Measurements from ENCODE around the gene SLC5A3.
A peak's percentile ranks its signal among the peaks of the same experiment; 100 is the strongest.

Gene SLC5A3

DNA sequence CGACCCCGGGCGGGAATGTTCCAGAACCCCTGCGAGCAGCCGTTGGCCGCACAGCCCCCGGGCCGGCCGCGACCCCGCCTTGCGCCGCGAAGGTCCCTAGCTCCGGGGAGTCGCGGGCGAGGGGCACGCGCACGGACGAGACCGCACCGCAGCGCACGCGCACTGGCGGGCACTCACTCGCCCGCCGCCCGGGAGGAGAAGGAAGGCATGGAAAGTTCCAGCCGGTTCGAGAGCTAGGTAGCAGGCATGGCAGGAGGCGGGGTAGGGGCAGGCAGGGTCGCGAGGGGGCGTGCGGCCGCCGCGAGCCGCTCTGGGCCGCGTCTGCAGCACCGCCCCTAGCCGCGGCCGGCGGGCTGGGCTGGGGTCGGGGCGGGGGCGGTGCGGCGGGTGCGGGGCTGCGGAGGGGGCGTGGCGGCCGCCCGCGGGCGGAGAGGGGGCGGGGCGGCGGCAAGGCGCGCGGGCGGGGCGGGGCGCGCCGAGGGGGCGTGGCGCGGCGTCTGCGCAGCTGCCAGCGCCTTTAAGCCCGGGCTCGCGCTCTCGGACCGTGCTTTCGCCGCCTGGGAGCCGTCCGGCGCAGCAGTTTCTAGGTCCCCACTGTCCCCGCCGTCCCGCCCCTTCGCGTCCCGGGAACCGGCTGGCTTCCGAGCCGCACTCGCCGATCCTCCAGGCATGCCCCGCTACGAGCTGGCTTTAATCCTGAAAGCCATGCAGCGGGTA lies at the start of gene SLC5A3, which contains the start of gene MRPS6:
Gene SLC5A3 (plus strand): TSS at position 547 of the 717 bp plus-strand sequence. CDS start 21,621 bp downstream, outside the sequence.
Gene MRPS6 (plus strand): TSS at position 547 of the 717 bp plus-strand sequence. CDS start 123 bp downstream, at position 670.
- no peaks in the 10 kb centered on the region for H3K9me3 ChIP-seq (ENCODE audit: control insufficient read depth, insufficient read depth, low read depth, low read length)
- peak within 1 kb of the TSS; percentile 89 for H3K4me3 ChIP-seq (ENCODE audit: low read depth, low read length)
- peak within 1 kb of the TSS; percentile 79 for H3K27ac ChIP-seq (ENCODE audit: extremely low read depth, low read depth, low read length)
- H3K36me3 ChIP-seq (ENCODE audit: control insufficient read depth in 2 of 2, insufficient read depth in 1 of 2, low read length in 2 of 2): no peaks in the 10 kb centered on the region
- peaks cover 2% of the 10 kb centered on the region; the same call in 1 of the 2 replicates for H3K4me1 ChIP-seq (ENCODE audit: control insufficient read depth, insufficient read depth, low read length)
- ChIA-PET POLR2A (interaction anchor here (0.7 to 2.0 kb wide), 8 partner anchors 10 to 130 kb away, joined by 3 to 5 read pairs (median 4); no protein-coding TSS in a partner anchor), CTCF (interaction anchor here (0.7 to 1.6 kb wide), 8 partner anchors 13 to 2000 kb away, joined by 3 to 6 read pairs (median 3); no protein-coding TSS in a partner anchor)
- TF ChIP-seq, protein P1, sequence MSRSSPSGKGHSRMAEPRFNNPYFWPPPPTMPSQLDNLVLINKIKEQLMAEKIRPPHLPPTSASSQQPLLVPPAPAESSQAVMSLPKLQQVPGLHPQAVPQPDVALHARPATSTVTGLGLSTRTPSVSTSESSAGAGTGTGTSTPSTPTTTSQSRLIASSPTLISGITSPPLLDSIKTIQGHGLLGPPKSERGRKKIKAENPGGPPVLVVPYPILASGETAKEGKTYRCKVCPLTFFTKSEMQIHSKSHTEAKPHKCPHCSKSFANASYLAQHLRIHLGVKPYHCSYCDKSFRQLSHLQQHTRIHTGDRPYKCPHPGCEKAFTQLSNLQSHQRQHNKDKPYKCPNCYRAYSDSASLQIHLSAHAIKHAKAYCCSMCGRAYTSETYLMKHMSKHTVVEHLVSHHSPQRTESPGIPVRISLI (tag by site-specific recombination; IDR thresholded peaks at IDR 0.05): no peak
- TF ChIP-seq, protein P2, sequence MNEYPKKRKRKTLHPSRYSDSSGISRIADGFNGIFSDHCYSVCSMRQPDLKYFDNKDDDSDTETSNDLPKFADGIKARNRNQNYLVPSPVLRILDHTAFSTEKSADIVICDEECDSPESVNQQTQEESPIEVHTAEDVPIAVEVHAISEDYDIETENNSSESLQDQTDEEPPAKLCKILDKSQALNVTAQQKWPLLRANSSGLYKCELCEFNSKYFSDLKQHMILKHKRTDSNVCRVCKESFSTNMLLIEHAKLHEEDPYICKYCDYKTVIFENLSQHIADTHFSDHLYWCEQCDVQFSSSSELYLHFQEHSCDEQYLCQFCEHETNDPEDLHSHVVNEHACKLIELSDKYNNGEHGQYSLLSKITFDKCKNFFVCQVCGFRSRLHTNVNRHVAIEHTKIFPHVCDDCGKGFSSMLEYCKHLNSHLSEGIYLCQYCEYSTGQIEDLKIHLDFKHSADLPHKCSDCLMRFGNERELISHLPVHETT (tag by site-specific recombination; IDR thresholded peaks at IDR 0.05): no peak
- TF ChIP-seq OSR2 (tag by site-specific recombination; IDR thresholded peaks at IDR 0.05): no peak
- TF ChIP-seq ZBTB8A (tag by site-specific recombination; IDR thresholded peaks at IDR 0.05): 0 out of 2 replicates have a peak, but pooled peaks have one; percentile 13
- peak; percentile 69; the same call in 1 of the 2 replicates for TF ChIP-seq INSM2 (tag by site-specific recombination; IDR thresholded peaks at IDR 0.05)
- TF ChIP-seq ZSCAN30 (tag by site-specific recombination; IDR thresholded peaks at IDR 0.05): peak; percentile 40; the same call in 1 of the 2 replicates
- no peak for TF ChIP-seq ZNF2 (tag by site-specific recombination; IDR thresholded peaks at IDR 0.05)
- TF ChIP-seq ZNF169 (tag by site-specific recombination; IDR thresholded peaks at IDR 0.05): no peak; the same call in 1 of the 2 replicates
- no peak for TF ChIP-seq REST (tag by site-specific recombination; IDR thresholded peaks at IDR 0.05)
- peak; percentile 94; the same call in 1 of the 2 replicates for TF ChIP-seq KLF10 (tag by site-specific recombination; IDR thresholded peaks at IDR 0.05)
- no peak for TF ChIP-seq BCL6B (tag by site-specific recombination; IDR thresholded peaks at IDR 0.05)
- no peak for TF ChIP-seq GLI4 (tag by site-specific recombination; IDR thresholded peaks at IDR 0.05)
- TF ChIP-seq ZNF211 (tag by site-specific recombination; IDR thresholded peaks at IDR 0.05; ENCODE audit: low read depth): no peak
- TF ChIP-seq HOXA7 (CRISPR knock-in tag; IDR thresholded peaks at IDR 0.05; ENCODE audit: borderline replicate concordance): no peak
- no peak for TF ChIP-seq ZNF776 (tag by site-specific recombination; IDR thresholded peaks at IDR 0.05; ENCODE audit: borderline replicate concordance)
- TF ChIP-seq ZNF792 (tag by site-specific recombination; IDR thresholded peaks at IDR 0.05): no peak
- TF ChIP-seq ZNF140 (tag by site-specific recombination; IDR thresholded peaks at IDR 0.05): no peak
- TF ChIP-seq ZSCAN18 (tag by site-specific recombination; IDR thresholded peaks at IDR 0.05): no peak
- no peak for TF ChIP-seq ZNF19 (tag by site-specific recombination; IDR thresholded peaks at IDR 0.05; ENCODE audit: low read depth)
- TF ChIP-seq TRIM28 (IDR thresholded peaks at IDR 0.05; ENCODE audit: borderline replicate concordance, low read length): no peak
- TF ChIP-seq, protein P3, sequence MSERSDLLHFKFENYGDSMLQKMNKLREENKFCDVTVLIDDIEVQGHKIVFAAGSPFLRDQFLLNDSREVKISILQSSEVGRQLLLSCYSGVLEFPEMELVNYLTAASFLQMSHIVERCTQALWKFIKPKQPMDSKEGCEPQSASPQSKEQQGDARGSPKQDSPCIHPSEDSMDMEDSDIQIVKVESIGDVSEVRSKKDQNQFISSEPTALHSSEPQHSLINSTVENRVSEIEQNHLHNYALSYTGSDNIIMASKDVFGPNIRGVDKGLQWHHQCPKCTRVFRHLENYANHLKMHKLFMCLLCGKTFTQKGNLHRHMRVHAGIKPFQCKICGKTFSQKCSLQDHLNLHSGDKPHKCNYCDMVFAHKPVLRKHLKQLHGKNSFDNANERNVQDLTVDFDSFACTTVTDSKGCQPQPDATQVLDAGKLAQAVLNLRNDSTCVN (tag by site-specific recombination; optimal IDR thresholded peaks at IDR 0.05): peak; percentile 86
- TF ChIP-seq ZNF416 (tag by site-specific recombination; IDR thresholded peaks at IDR 0.05): no peak
- TF ChIP-seq ZNF23 (tag by site-specific recombination; IDR thresholded peaks at IDR 0.05; ENCODE audit: borderline replicate concordance): no peak
- no peak for TF ChIP-seq ZNF350 (tag by site-specific recombination; IDR thresholded peaks at IDR 0.05)
- no peak for TF ChIP-seq ZNF747 (tag by site-specific recombination; IDR thresholded peaks at IDR 0.05)
- TF ChIP-seq ZNF623 (tag by site-specific recombination; IDR thresholded peaks at IDR 0.05): no peak

Measured in HEK293 (cell line).